HG03139 (cell line): ENCODE data around the gene AR.

Experiments used
- ATAC-seq: cut with Tn5 transposase; IDR thresholded peaks from one replicate; pipeline ENCODE4 v1.9.1; 2021; ENCODE audit not compliant: unreplicated experiment

The AR gene

GRCh38 chrX:67564475-67564874 is 20.7 kb downstream of the AR start:
- no peak for ATAC-seq

- ATAC-seq = no peak
Measured at GRCh38 chrX:67568769-67569168, 24.9 kb downstream of the AR start.

DNA sequence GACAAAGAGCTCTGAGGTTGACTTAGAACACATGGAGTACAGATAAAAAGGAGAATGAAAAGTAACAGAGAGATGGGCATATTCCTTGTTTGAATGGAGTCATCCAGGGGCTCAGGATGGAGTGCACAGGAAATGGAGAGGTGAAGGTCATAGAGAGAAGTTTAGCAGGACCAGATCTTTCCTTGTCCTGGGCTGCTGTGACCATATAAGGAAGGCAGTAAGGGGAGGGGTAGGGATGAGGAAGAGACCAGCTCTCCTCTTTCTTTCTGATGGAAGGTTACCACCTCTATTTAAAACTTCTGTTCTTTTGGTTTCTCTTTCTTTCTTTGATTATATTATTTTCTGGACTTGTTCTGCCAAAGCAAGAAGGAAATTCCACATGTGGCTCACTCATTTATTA is 27.0 kb downstream of the AR start:
- no peak for ATAC-seq

DNA sequence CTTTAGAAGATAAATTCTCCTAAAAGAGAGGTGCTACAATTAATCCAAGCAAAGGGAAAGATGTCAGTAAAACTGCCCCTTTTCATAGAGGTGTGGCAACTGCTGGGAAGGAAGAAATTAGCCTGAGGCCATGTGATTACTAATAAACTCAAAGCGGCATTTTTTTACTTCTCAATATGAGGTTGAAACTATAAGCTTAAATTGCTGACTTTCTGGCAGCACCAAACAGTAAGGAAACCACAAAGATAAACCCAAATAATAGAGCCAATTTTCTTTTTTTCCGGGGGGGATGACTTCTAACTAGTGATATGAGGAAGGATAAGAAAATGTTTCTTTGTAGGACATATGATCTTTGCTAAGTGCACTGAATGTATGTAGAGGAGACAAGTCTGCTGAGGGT is 30.9 kb downstream of the AR start:
- no peak for ATAC-seq

DNA sequence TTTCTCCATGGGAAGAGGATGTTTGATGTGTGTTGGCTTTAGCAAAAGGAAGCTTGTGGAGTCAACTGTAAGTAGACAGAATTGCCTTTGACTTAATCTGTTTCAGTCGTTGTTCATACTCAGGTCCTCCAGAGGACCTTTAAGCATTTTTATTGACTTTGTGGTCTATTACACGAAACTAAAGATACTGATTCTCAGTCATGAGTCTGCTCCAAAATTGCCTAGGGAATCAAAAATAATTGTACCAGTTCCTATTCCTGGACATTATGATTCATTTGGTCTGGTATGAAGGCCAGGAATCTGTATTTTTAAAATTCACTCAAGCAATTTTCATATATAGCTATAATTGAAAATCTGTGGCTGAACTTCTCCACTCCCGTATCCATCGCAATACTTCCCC is 38.6 kb downstream of the AR start:
- no peak for ATAC-seq

GRCh38 chrX:67583171-67583570 is 39.4 kb downstream of the AR start:
- ATAC-seq = no peak

- no peak for ATAC-seq
Measured at GRCh38 chrX:67585401-67585800, 41.6 kb downstream of the AR start.

- no peak for ATAC-seq
Measured at GRCh38 chrX:67587946-67588624, 44.3 kb downstream of the AR start.

- no peak for ATAC-seq
Measured at GRCh38 chrX:67596839-67597790, 53.3 kb downstream of the AR start.

DNA sequence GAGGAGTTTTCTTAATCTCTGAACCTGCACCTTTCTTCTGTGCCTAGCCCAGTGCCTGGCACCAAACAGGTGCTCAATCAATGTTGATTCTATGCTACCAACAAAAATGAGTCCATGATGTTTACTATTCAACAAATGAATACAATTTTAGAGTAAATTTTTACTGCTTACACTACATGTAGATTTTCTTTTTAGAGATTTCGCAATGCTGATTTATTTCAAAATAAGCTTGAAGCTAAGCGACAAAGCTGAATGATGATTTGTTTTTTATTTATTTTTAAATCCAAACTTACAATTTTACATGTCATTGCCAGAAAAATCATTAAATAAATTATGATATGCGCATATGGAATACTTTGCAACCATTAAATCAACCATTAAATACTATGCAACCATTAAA is 55.7 kb downstream of the AR start:
- ATAC-seq = no peak

DNA sequence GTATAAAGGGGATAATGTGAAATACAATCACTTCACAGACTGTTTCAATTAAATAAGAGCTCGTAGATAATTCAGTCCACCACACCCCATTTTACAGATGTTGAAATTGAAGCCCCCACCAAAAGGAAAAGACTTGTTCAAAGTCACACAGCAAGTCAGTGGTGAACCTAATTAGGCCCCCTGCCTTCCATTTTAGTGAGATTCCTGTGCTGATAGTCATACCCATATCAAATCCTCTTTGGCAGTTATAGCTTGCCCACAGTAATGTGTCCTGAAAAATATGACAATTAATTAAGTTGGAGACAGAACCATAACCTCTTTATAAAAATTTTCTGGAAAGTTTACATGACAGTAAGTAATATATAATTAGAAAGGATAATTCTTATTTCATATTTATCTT is 58.0 kb downstream of the AR start:
- no peak for ATAC-seq

- ATAC-seq = no peak
Measured at GRCh38 chrX:67604979-67605703, 61.3 kb downstream of the AR start.

DNA sequence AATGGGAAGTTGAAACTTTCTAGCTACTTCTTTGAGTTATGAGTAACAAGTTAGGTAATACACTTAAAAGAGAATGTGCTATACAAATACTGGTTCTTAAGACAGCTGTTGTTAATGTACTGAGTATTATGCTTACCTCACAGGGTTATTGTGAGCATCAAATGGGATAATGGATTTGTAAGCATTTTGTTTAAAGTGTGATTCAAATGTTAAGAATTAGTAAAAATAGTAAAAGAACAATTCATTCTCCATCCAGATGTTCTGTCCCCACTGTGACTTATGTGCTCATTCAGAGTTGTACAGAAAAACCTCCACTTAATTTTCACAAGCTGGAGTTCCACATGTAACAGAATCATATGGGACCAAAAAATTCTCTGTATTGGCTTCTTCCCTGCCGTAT is 63.6 kb downstream of the AR start:
- no peak for ATAC-seq

DNA sequence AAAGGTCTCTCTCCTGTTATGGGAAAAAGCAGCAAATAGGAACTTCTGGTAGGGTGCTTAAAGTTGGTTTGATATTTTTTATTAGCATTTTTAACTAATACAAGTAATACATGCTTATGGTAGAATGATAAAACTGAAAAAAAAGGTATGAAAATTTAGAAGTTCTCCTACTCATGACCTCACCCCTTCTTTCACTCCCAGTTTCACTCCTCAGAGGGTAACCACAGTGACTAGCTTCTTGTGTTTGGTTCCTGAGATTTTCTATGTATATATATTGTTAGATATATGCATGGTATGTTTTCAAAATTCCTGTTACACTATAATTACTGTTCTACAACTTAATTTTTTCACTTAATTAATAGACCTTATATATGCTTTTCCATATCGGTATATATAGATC is 66.5 kb downstream of the AR start:
- no peak for ATAC-seq

DNA sequence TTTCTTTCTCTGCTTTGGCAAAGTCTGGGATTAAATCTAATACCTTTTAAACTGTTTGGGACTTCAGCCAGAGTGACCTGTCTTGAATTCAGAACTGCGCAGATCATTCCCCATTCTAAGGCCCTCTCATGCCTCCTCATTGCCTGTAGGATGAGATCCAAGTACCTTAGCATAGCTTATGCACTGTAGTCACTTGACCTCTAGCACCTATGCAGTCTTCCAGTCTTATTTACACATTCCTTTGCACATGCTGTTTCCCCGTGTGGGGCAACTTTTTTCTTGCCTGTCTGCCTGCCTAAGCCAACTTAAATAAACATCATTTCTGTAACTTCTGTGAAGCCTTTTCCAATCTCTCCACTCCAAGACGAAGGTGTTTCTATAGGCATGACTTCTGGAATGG is 68.4 kb downstream of the AR start:
- no peak for ATAC-seq

DNA sequence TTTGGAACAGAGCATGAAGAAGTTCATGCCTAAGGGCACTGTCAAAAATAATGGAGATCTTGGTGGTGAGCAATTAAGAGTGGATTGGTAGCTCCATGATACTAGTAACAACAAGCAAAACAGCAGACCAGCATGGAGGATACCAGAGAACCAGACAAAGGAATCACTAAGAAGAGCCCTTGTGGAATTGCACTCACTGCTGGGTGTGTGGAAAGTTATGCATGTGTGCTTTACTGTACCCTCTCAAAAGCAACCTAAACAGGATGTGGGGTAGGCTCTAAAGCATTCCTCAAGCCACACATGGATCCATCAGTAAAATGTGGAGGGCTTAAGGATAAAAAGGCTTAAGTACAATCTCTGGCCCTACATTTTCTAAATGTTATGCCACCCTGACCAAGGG is 69.5 kb downstream of the AR start:
- ATAC-seq = no peak

GRCh38 chrX:67613996-67614395 is 70.2 kb downstream of the AR start:
- ATAC-seq = no peak

GRCh38 chrX:67614423-67614822 is 70.6 kb downstream of the AR start:
- ATAC-seq = no peak

DNA sequence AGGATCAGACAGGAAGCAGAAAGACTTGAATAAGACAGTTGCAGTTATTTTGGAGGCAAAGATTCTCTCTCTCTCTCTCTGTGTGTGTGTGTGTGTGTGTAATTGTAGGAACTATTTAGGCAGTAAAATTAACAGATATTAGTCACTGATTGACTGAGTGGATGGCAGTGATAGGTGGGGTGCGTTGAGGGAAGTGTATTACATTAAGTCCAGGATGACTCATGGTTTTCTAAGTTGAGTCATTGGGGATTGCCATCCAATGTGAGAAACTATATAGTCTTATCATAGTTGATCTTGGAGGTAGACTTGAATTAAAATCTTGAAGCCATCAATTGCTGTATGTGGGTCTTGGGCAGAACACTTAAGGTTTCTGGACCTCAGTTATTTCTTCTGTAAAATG is 75.4 kb downstream of the AR start:
- ATAC-seq = peak; percentile 68

- no peak for ATAC-seq
Measured at GRCh38 chrX:67622053-67622585, 78.3 kb downstream of the AR start.

GRCh38 chrX:67624325-67624724 is 80.5 kb downstream of the AR start:
- ATAC-seq = no peak

DNA sequence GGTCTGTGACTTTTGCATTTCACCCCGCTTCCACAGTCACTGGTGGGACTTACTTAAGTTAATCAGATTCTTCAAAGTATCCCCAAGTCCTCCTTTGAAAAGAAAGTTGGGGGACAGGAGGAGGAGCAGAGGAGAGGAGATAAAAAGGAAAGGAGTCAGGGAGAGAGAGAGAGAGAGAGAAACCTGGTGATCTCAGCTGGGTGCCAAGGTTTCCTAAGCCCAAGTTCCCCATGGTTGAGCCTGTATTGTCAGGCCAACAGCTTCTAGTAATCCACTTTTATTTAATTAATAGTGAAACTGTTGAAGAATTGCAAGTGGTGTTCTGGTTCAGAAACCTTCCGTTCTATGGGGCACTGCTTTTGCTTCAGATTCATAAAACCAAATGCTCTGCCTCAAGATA is 91.6 kb downstream of the AR start:
- ATAC-seq = no peak
